CD4-positive, CD25-positive, alpha-beta regulatory T cell (primary cell): ENCODE results near the gene WDR37. TPM values are rescaled to one million over a fixed set of nuclear protein-coding genes. Genes with fewer than 3 reads are reported as not detected.

Experiments used
- ATAC-seq, 2 donors: fragments of 150-1000 bp; cut with Tn5 transposase; one replicate each; pipeline ENCODE4 v1.10.0; 2021; ENCODE audit warnings: low read depth in 2 of 2, moderate number of reproducible peaks in 2 of 2, moderate library complexity in 1 of 2
- DNase-seq, 3 donors: peaks; one replicate each; pipeline versions ENCODE4 v3.0.0 to v3.0.0-alpha.2; 2012 to 2022; ENCODE audit warnings: mixed read lengths in 1 of 3
- H3K27ac ChIP-seq: one replicate; pipeline ENCODE4 v1.7.0; 2013; ENCODE audit warnings: mild to moderate bottlenecking, low read length; ENCODE audit not compliant: insufficient read depth, poor library complexity, severe bottlenecking
- H3K27me3 ChIP-seq: one replicate; pipeline ENCODE4 v1.7.0; 2013; ENCODE audit warnings: low read length; ENCODE audit not compliant: control insufficient read depth, insufficient read depth
- H3K36me3 ChIP-seq: one replicate; pipeline ENCODE4 v1.7.0; 2013; ENCODE audit warnings: mild to moderate bottlenecking, low read length, moderate library complexity; ENCODE audit not compliant: control insufficient read depth, insufficient read depth
- H3K4me1 ChIP-seq: 2 replicates; pipeline ENCODE4 v1.7.0; 2013; ENCODE audit warnings: mild to moderate bottlenecking, low read length; ENCODE audit not compliant: insufficient read depth, control insufficient read depth, poor library complexity, severe bottlenecking
- H3K4me3 ChIP-seq: one replicate; pipeline ENCODE4 v1.7.0; 2013; ENCODE audit warnings: low read depth, mild to moderate bottlenecking, low read length, moderate library complexity
- H3K9me3 ChIP-seq, 2 experiments: 1 replicate in 1 of 2; 2 replicates in 1 of 2; pipeline ENCODE4 v1.7.0; 2013; ENCODE audit warnings: low read length in 2 of 2, mild to moderate bottlenecking in 1 of 2, moderate library complexity in 1 of 2; ENCODE audit not compliant: control insufficient read depth in 2 of 2
- H3K27ac Mint-ChIP-seq, 3 donors: one replicate each; pipeline ENCODE4 v1.8.0; 2020 to 2022; ENCODE audit warnings: mild to moderate bottlenecking in 3 of 3, mixed read lengths in 3 of 3, moderate library complexity in 2 of 3
- H3K27me3 Mint-ChIP-seq: one replicate; pipeline ENCODE4 v1.8.0; 2022; ENCODE audit warnings: mild to moderate bottlenecking, mixed read lengths
- H3K36me3 Mint-ChIP-seq: one replicate; pipeline ENCODE4 v1.8.0; 2020; ENCODE audit warnings: mixed read lengths
- H3K4me1 Mint-ChIP-seq, 4 donors: one replicate each; pipeline ENCODE4 v1.8.0; 2020 to 2022; ENCODE audit warnings: mixed read lengths in 4 of 4, mild to moderate bottlenecking in 1 of 4
- H3K4me3 Mint-ChIP-seq, 4 donors: one replicate each; pipeline ENCODE4 v1.8.0; 2020 to 2022; ENCODE audit warnings: mild to moderate bottlenecking in 4 of 4, mixed read lengths in 4 of 4, moderate library complexity in 3 of 4
- H3K9me3 Mint-ChIP-seq, 7 donors: one replicate each; pipeline ENCODE4 v1.8.0; 2020 to 2022; ENCODE audit warnings: mixed read lengths in 7 of 7, mild to moderate bottlenecking in 3 of 7, moderate library complexity in 2 of 7
- polyA plus RNA-seq, 4 donors: library from polyadenylated mRNA; unstranded; fragments of 300-500 nt; fragmentation: Illumina TruSeq; gene quantifications; one replicate each; pipeline ENCODE4 v1.2.3, GENCODE V29; 2021
- total RNA-seq: library from RNA; stranded (reverse); gene quantifications from one replicate; pipeline ENCODE4 v1.2.3, GENCODE V29; 2022

WDR37 gene
- total and polyA plus RNA-seq, 5 donors from 2014 or later: 10.6 to 31.6 (median 12.8) TPM

- no peak for ATAC-seq
- H3K4me3 Mint-ChIP-seq: no peak overlapping the region
- peaks cover 64% of the 10 kb centered on the region for H3K36me3 Mint-ChIP-seq
- H3K4me1 Mint-ChIP-seq: peaks cover 5 to 47% (median 15%) of the 10 kb centered on the region in 4 donors
- Histone ChIP-seq H3K27ac (no peak overlapping the region), H3K27me3 (no peaks in the 10 kb centered on the region), H3K36me3 (peaks cover 86% of the 10 kb centered on the region), H3K9me3 (no peaks in the 10 kb centered on the region), H3K4me3 (no peak overlapping the region), H3K4me1 (no peaks in the 10 kb centered on the region)
- H3K27ac Mint-ChIP-seq: peak overlapping the region; percentile 65 to 95 (median 86)
- no peaks in the 10 kb centered on the region for H3K9me3 Mint-ChIP-seq
- H3K27me3 Mint-ChIP-seq: no peaks in the 10 kb centered on the region
- peak in 1 of 3 donors; percentile 45 for DNase-seq
These were observed 67.0 kb downstream of the WDR37 start for GRCh38 chr10:1123198-1123597.

- Mint-ChIP-seq H3K4me1 (peaks cover 5 to 43% (median 14%) of the 10 kb centered on the region in 4 donors), H3K27me3 (no peaks in the 10 kb centered on the region), H3K4me3 (no peak overlapping the region), H3K27ac (peak overlapping the region; percentile 18 to 86 (median 32)), H3K9me3 (no peaks in the 10 kb centered on the region), H3K36me3 (peaks cover 61% of the 10 kb centered on the region)
- ATAC-seq (no peak), DNase-seq (no peak)
- no peak overlapping the region for H3K4me3 ChIP-seq
- no peaks in the 10 kb centered on the region for H3K4me1 ChIP-seq
- H3K27ac ChIP-seq: no peak overlapping the region
- peaks cover 85% of the 10 kb centered on the region for H3K36me3 ChIP-seq
- no peaks in the 10 kb centered on the region for H3K9me3 ChIP-seq
- H3K27me3 ChIP-seq: no peaks in the 10 kb centered on the region
These were observed 67.8 kb downstream of the WDR37 start for GRCh38 chr10:1123972-1124371.

GRCh38 chr10:1124796-1125195 is 68.6 kb downstream of the WDR37 start:
- no peak for DNase-seq
- peaks cover 5 to 35% (median 12%) of the 10 kb centered on the region in 4 donors for H3K4me1 Mint-ChIP-seq
- H3K9me3 Mint-ChIP-seq: no peaks in the 10 kb centered on the region
- no peak overlapping the region for H3K27ac ChIP-seq
- no peaks in the 10 kb centered on the region for H3K9me3 ChIP-seq
- H3K27me3 Mint-ChIP-seq: no peaks in the 10 kb centered on the region
- H3K36me3 Mint-ChIP-seq: peaks cover 58% of the 10 kb centered on the region
- H3K4me3 Mint-ChIP-seq: no peak overlapping the region
- peak overlapping the region in 2 of 3 donors; percentile 38 to 83 for H3K27ac Mint-ChIP-seq
- no peak for ATAC-seq
- peaks cover 85% of the 10 kb centered on the region for H3K36me3 ChIP-seq
- H3K4me1 ChIP-seq: no peaks in the 10 kb centered on the region
- H3K27me3 ChIP-seq: no peaks in the 10 kb centered on the region
- H3K4me3 ChIP-seq: no peak overlapping the region

- H3K4me3 Mint-ChIP-seq: no peak overlapping the region
- H3K9me3 ChIP-seq: no peaks in the 10 kb centered on the region
- peaks cover 85% of the 10 kb centered on the region for H3K36me3 ChIP-seq
- H3K4me3 ChIP-seq: no peak overlapping the region
- H3K9me3 Mint-ChIP-seq: peaks cover 0 to 2% (median 0%) of the 10 kb centered on the region in 7 donors
- peaks cover 60% of the 10 kb centered on the region for H3K36me3 Mint-ChIP-seq
- H3K27me3 Mint-ChIP-seq: no peaks in the 10 kb centered on the region
- H3K4me1 Mint-ChIP-seq: peaks cover 5 to 31% (median 10%) of the 10 kb centered on the region in 4 donors
- H3K27ac Mint-ChIP-seq: peak overlapping the region in 1 of 3 donors; percentile 36
- no peak for DNase-seq
- no peak overlapping the region for H3K27ac ChIP-seq
- H3K27me3 ChIP-seq: no peaks in the 10 kb centered on the region
- ATAC-seq: no peak
- H3K4me1 ChIP-seq: no peaks in the 10 kb centered on the region
These were observed 70.3 kb downstream of the WDR37 start for GRCh38 chr10:1126461-1126860.

- no peaks in the 10 kb centered on the region for H3K27me3 Mint-ChIP-seq
- no peak overlapping the region for H3K27ac ChIP-seq
- H3K9me3 Mint-ChIP-seq: peaks cover 0 to 2% (median 0%) of the 10 kb centered on the region in 7 donors
- no peaks in the 10 kb centered on the region for H3K27me3 ChIP-seq
- peaks cover 78% of the 10 kb centered on the region for H3K36me3 ChIP-seq
- H3K4me3 Mint-ChIP-seq: no peak overlapping the region
- H3K4me1 ChIP-seq: no peaks in the 10 kb centered on the region
- DNase-seq: no peak
- H3K27ac Mint-ChIP-seq: no peak overlapping the region
- no peak for ATAC-seq
- peaks cover 3 to 24% (median 9%) of the 10 kb centered on the region in 4 donors for H3K4me1 Mint-ChIP-seq
- H3K36me3 Mint-ChIP-seq: peaks cover 53% of the 10 kb centered on the region
- no peak overlapping the region for H3K4me3 ChIP-seq
- H3K9me3 ChIP-seq: no peaks in the 10 kb centered on the region
These were observed 71.4 kb downstream of the WDR37 start for GRCh38 chr10:1127629-1128028.

GRCh38 chr10:1128115-1128514 is 71.9 kb downstream of the WDR37 start:
- H3K27ac ChIP-seq: no peak overlapping the region
- ATAC-seq: no peak

GRCh38 chr10:1128649-1129048 is 72.5 kb downstream of the WDR37 start:
- Histone ChIP-seq H3K4me3 (no peak overlapping the region), H3K9me3 (no peaks in the 10 kb centered on the region), H3K27me3 (no peaks in the 10 kb centered on the region), H3K4me1 (no peaks in the 10 kb centered on the region), H3K27ac (no peak overlapping the region), H3K36me3 (peaks cover 75% of the 10 kb centered on the region)
- peaks cover 46% of the 10 kb centered on the region for H3K36me3 Mint-ChIP-seq
- DNase-seq (no peak), ATAC-seq (no peak)
- H3K27me3 Mint-ChIP-seq: no peaks in the 10 kb centered on the region
- peaks cover 0 to 18% (median 6%) of the 10 kb centered on the region in 4 donors for H3K4me1 Mint-ChIP-seq
- no peak overlapping the region for H3K4me3 Mint-ChIP-seq
- no peak overlapping the region for H3K27ac Mint-ChIP-seq
- H3K9me3 Mint-ChIP-seq: peaks cover 0 to 2% (median 0%) of the 10 kb centered on the region in 7 donors

More at GRCh38 chr10:1128115-1128514, 71.9 kb downstream of the WDR37 start:
- H3K27me3 ChIP-seq: no peaks in the 10 kb centered on the region
- no peaks in the 10 kb centered on the region for H3K9me3 ChIP-seq
- peaks cover 0 to 2% (median 0%) of the 10 kb centered on the region in 7 donors for H3K9me3 Mint-ChIP-seq
- H3K4me1 Mint-ChIP-seq: peaks cover 0 to 21% (median 5%) of the 10 kb centered on the region in 4 donors
- no peak overlapping the region for H3K4me3 ChIP-seq
- no peak overlapping the region for H3K4me3 Mint-ChIP-seq
- no peak for DNase-seq
- H3K36me3 Mint-ChIP-seq: peaks cover 49% of the 10 kb centered on the region
- peaks cover 78% of the 10 kb centered on the region for H3K36me3 ChIP-seq
- no peaks in the 10 kb centered on the region for H3K4me1 ChIP-seq
- no peak overlapping the region for H3K27ac Mint-ChIP-seq
- no peaks in the 10 kb centered on the region for H3K27me3 Mint-ChIP-seq

GRCh38 chr10:1130226-1130625 is 74.0 kb downstream of the WDR37 start:
- Mint-ChIP-seq H3K27ac (peak overlapping the region in 1 of 3 donors; percentile 20), H3K4me3 (no peak overlapping the region), H3K9me3 (peaks cover 0 to 2% (median 0%) of the 10 kb centered on the region in 7 donors), H3K36me3 (peaks cover 32% of the 10 kb centered on the region), H3K27me3 (no peaks in the 10 kb centered on the region), H3K4me1 (peaks cover 0 to 10% (median 9%) of the 10 kb centered on the region in 4 donors)
- no peak for ATAC-seq
- peaks cover 59% of the 10 kb centered on the region for H3K36me3 ChIP-seq
- DNase-seq: no peak
- no peaks in the 10 kb centered on the region for H3K4me1 ChIP-seq
- no peak overlapping the region for H3K27ac ChIP-seq
- H3K27me3 ChIP-seq: no peaks in the 10 kb centered on the region
- H3K4me3 ChIP-seq: no peak overlapping the region
- H3K9me3 ChIP-seq: no peaks in the 10 kb centered on the region
